Measurements from ENCODE around the gene SLC1A4.

SLC1A4 gene

DNA sequence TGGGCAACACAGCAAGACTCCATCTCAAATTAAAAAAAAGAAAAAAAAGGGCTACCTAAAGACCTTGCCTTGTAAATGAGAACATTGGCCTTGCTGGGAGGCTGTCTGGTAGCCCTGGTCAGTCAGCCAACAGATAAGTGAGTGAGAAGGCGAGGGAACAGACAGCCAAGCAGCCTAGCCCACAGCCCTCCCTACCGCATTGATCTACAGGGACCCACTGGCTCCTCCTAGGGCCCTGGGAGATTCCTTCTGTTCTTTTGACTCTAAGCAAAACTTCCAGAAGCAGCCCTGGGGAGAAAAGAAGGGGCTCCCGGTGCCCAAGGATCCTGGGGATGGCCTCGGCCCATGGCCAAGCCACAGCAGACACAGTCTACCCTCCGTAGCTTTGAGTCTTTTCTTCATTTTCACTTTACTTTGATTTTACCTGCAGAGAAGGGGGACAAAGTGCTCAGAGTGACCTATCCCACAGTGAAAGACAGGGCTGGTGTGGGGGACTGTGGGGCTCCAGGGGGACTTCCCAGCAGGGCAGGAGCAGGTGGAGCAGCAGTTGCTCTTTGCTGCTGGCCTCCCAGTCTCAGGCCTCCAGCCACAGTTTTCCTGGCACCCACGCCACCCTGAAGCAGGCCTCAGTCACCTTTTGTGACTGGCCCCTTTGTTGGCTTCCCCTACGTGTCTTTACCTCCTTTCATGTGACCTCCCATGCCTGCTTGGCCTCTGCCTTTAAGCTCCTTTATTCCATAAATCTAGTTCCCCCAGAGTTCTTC, 72.1 kb downstream of the SLC1A4 start:
- peaks cover 0 to 16% of the 10 kb centered on the region in 2 donors for H3K4me1 ChIP-seq (ENCODE audit: control insufficient read depth in 2 of 2, insufficient read depth in 1 of 2, low read depth in 1 of 2, low read length in 2 of 2)
- no peak overlapping the region for H2BK120ac ChIP-seq (ENCODE audit: low read depth, low read length)
- H4K91ac ChIP-seq (ENCODE audit: low read depth, low read length, poor library complexity), result no peak overlapping the region
- H3K27me3 ChIP-seq (ENCODE audit: control insufficient read depth in 3 of 3, insufficient read depth in 3 of 3, low read depth in 1 of 3, low read length in 3 of 3), result no peaks in the 10 kb centered on the region
- no peak overlapping the region for H4K8ac ChIP-seq (ENCODE audit: low read depth, low read length)
- H3K4ac ChIP-seq (ENCODE audit: low read length), result no peak overlapping the region
- peaks cover 8% of the 10 kb centered on the region for H3K79me1 ChIP-seq (ENCODE audit: low read depth, low read length)
- H3K4me2 ChIP-seq (ENCODE audit: insufficient read depth, low read length, poor library complexity, severe bottlenecking), result no peak overlapping the region
- no peak overlapping the region for H3K9ac ChIP-seq (ENCODE audit: low read depth, low read length, poor library complexity)
- H3K27ac ChIP-seq (replicated peaks; ENCODE audit: low read length), result no peak overlapping the region
- WGBS, 2 donors (ENCODE audit: extremely low coverage in 2 of 2, insufficient read length in 2 of 2, insufficient replicate concordance in 1 of 2), result no CpG with 5 or more reads among the region's 7 CpGs
- H2BK5ac ChIP-seq (ENCODE audit: low read length), result no peak overlapping the region
- H3K14ac ChIP-seq (ENCODE audit: low read length), result no peak overlapping the region
- H3K36me3 ChIP-seq (replicated peaks in 1 of 2; ENCODE audit: control insufficient read depth in 2 of 2, insufficient read depth in 2 of 2, low read length in 2 of 2), result peaks cover 8 to 38% of the 10 kb centered on the region in 2 donors
- H2BK12ac ChIP-seq (ENCODE audit: low read length), result no peak overlapping the region
- no peak overlapping the region for H3K4me3 ChIP-seq (ENCODE audit: low read length in 2 of 2)
- peak overlapping the region; percentile 24 for H3K18ac ChIP-seq (ENCODE audit: low read length)
- peak overlapping the region; percentile 34 for H3K23ac ChIP-seq (ENCODE audit: low read depth, low read length, poor library complexity)
- H2AFZ ChIP-seq (ENCODE audit: low read length), result no peak overlapping the region
- H2AK5ac ChIP-seq (ENCODE audit: low read depth, low read length), result peak overlapping the region; percentile 73
- H2BK15ac ChIP-seq (ENCODE audit: low read length), result no peak overlapping the region
- no peaks in the 10 kb centered on the region for H3K9me3 ChIP-seq (replicated peaks in 1 of 2; ENCODE audit: control insufficient read depth in 2 of 2, insufficient read depth in 1 of 2, low read depth in 1 of 2, low read length in 2 of 2)
- DNase-seq (ENCODE audit: low spot score), result no peak

GRCh38 chr2:65061910-65062339, 72.7 kb downstream of the SLC1A4 start:
- DNase-seq (ENCODE audit: low spot score), result no peak
- Histone ChIP-seq H3K4me1 (ENCODE audit: control insufficient read depth in 2 of 2, insufficient read depth in 1 of 2, low read depth in 1 of 2, low read length in 2 of 2) (peaks cover 0 to 16% of the 10 kb centered on the region in 2 donors), H3K14ac (ENCODE audit: low read length) (no peak overlapping the region), H3K9me3 (replicated peaks in 1 of 2; ENCODE audit: control insufficient read depth in 2 of 2, insufficient read depth in 1 of 2, low read depth in 1 of 2, low read length in 2 of 2) (no peaks in the 10 kb centered on the region), H3K79me1 (ENCODE audit: low read depth, low read length) (peaks cover 8% of the 10 kb centered on the region), H3K27me3 (ENCODE audit: control insufficient read depth in 3 of 3, insufficient read depth in 3 of 3, low read depth in 1 of 3, low read length in 3 of 3) (no peaks in the 10 kb centered on the region), H2AK5ac (ENCODE audit: low read depth, low read length) (no peak overlapping the region), H2BK120ac (ENCODE audit: low read depth, low read length) (no peak overlapping the region), H3K18ac (ENCODE audit: low read length) (no peak overlapping the region), H2BK15ac (ENCODE audit: low read length) (no peak overlapping the region), H4K91ac (ENCODE audit: low read depth, low read length, poor library complexity) (no peak overlapping the region), H3K27ac (replicated peaks; ENCODE audit: low read length) (no peak overlapping the region), H3K23ac (ENCODE audit: low read depth, low read length, poor library complexity) (no peak overlapping the region), H3K4ac (ENCODE audit: low read length) (no peak overlapping the region), H2AFZ (ENCODE audit: low read length) (no peak overlapping the region), H4K8ac (ENCODE audit: low read depth, low read length) (no peak overlapping the region), H3K4me3 (ENCODE audit: low read length in 2 of 2) (no peak overlapping the region), H2BK12ac (ENCODE audit: low read length) (no peak overlapping the region), H3K9ac (ENCODE audit: low read depth, low read length, poor library complexity) (no peak overlapping the region), H2BK5ac (ENCODE audit: low read length) (no peak overlapping the region), H3K4me2 (ENCODE audit: insufficient read depth, low read length, poor library complexity, severe bottlenecking) (no peak overlapping the region), H3K36me3 (replicated peaks in 1 of 2; ENCODE audit: control insufficient read depth in 2 of 2, insufficient read depth in 2 of 2, low read length in 2 of 2) (peaks cover 8 to 38% of the 10 kb centered on the region in 2 donors)
- WGBS, 2 donors (ENCODE audit: extremely low coverage in 2 of 2, insufficient read length in 2 of 2, insufficient replicate concordance in 1 of 2), result no CpG with 5 or more reads among the region's 8 CpGs

DNA sequence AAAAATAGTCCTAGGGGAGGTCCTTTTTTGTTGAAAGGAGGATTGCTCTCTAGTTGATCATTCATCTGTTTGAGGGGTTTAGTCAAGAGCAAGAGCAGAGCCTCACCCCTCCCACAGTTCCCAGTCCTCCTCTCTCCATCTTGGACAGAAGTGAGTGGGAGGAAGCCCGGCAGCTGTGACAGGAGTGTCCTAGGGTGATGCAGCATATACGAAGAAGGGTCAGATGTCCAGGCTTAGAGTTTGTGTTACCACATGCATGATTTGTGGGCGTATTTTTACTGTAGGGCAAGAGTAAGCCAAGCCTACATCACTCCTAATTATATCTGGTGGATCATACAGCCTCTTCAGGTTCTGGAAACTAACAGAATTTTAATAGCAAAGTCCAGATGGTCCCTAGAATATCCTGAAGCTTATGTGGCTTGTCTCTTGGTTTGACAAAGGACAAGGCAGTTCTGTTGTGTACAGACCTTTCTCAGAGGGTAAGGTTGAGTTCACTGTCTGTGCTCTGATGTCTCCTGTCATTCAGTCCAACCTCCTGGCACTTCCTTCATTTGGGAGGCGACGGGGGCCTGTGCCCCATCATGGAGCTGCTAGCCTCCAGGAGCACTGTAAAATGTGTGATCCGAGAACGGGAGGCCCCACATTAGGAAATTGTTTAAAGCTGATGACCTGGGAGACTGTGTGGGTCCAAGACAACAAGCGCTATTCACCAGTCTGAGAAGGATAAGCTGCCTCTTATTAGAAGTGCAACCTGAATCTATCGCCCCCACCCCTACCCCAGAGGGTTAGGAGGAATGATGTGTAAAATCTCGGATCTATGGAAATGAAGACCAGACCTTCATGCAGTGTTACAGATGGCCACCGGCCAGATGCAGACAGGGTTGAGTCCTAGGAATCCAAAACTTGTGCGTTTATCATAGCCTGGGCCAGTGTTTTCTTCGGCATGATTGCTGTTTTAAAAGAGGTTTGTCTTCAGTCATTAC, 73.9 kb downstream of the SLC1A4 start:
- no peak overlapping the region for H3K4ac ChIP-seq (ENCODE audit: low read length)
- H2BK120ac ChIP-seq (ENCODE audit: low read depth, low read length), result no peak overlapping the region
- no peak overlapping the region for H4K91ac ChIP-seq (ENCODE audit: low read depth, low read length, poor library complexity)
- H3K79me1 ChIP-seq (ENCODE audit: low read depth, low read length), result peaks cover 11% of the 10 kb centered on the region
- H3K4me2 ChIP-seq (ENCODE audit: insufficient read depth, low read length, poor library complexity, severe bottlenecking), result no peak overlapping the region
- H3K9ac ChIP-seq (ENCODE audit: low read depth, low read length, poor library complexity), result no peak overlapping the region
- H3K36me3 ChIP-seq (replicated peaks in 1 of 2; ENCODE audit: control insufficient read depth in 2 of 2, insufficient read depth in 2 of 2, low read length in 2 of 2), result peaks cover 8 to 42% of the 10 kb centered on the region in 2 donors
- no peak for DNase-seq (ENCODE audit: low spot score)
- no peak overlapping the region for H2BK12ac ChIP-seq (ENCODE audit: low read length)
- no peak overlapping the region for H2AK5ac ChIP-seq (ENCODE audit: low read depth, low read length)
- H3K27ac ChIP-seq (replicated peaks; ENCODE audit: low read length), result no peak overlapping the region
- H4K8ac ChIP-seq (ENCODE audit: low read depth, low read length), result no peak overlapping the region
- no peak overlapping the region for H3K18ac ChIP-seq (ENCODE audit: low read length)
- no peak overlapping the region for H2BK15ac ChIP-seq (ENCODE audit: low read length)
- H3K4me1 ChIP-seq (ENCODE audit: control insufficient read depth in 2 of 2, insufficient read depth in 1 of 2, low read depth in 1 of 2, low read length in 2 of 2), result peaks cover 0 to 11% of the 10 kb centered on the region in 2 donors
- H3K27me3 ChIP-seq (ENCODE audit: control insufficient read depth in 3 of 3, insufficient read depth in 3 of 3, low read depth in 1 of 3, low read length in 3 of 3), result no peaks in the 10 kb centered on the region
- no CpG with 5 or more reads among the region's 13 CpGs for WGBS, 2 donors (ENCODE audit: extremely low coverage in 2 of 2, insufficient read length in 2 of 2, insufficient replicate concordance in 1 of 2)
- no peak overlapping the region for H3K4me3 ChIP-seq (ENCODE audit: low read length in 2 of 2)
- no peak overlapping the region for H2AFZ ChIP-seq (ENCODE audit: low read length)
- H3K23ac ChIP-seq (ENCODE audit: low read depth, low read length, poor library complexity), result no peak overlapping the region
- H3K9me3 ChIP-seq (replicated peaks in 1 of 2; ENCODE audit: control insufficient read depth in 2 of 2, insufficient read depth in 1 of 2, low read depth in 1 of 2, low read length in 2 of 2), result no peaks in the 10 kb centered on the region
- H3K14ac ChIP-seq (ENCODE audit: low read length), result no peak overlapping the region
- H2BK5ac ChIP-seq (ENCODE audit: low read length), result no peak overlapping the region
